Ovary (tissue), 9 donors: ENCODE data around the gene PRDM4. TPM values are rescaled to one million over a fixed set of nuclear protein-coding genes. Genes with fewer than 3 reads are reported as not detected.

ENCODE experiments used
- DNase-seq, 5 donors: peaks; one replicate each; pipeline ENCODE4 v3.0.0-alpha.2; 2019 to 2020
- H3K27ac ChIP-seq, 2 donors: fragments of 200-600 bp; one replicate each; pipeline versions ENCODE4 v1.5.1 to v1.8.0; 2019 to 2022
- H3K27me3 ChIP-seq: fragments of 200-600 bp; one replicate; pipeline ENCODE4 v1.8.0; 2022
- H3K36me3 ChIP-seq: fragments of 200-600 bp; sonication (generic); one replicate; pipeline ENCODE4 v1.5.1; 2019
- H3K4me1 ChIP-seq: one replicate; pipeline ENCODE4 v1.8.1; 2013; ENCODE audit warnings: mild to moderate bottlenecking, moderate library complexity; ENCODE audit not compliant: insufficient read depth
- H3K4me3 ChIP-seq: fragments of 200-600 bp; sonication (generic); one replicate; pipeline ENCODE4 v1.5.1; 2017
- H3K9me3 ChIP-seq, 2 donors: fragments of 200-600 bp in 1 of 2; sonication (generic) in 1 of 2; one replicate each; pipeline versions ENCODE4 v1.5.1 to v1.8.1; 2013 to 2019; ENCODE audit warnings: mild to moderate bottlenecking in 1 of 2, moderate library complexity in 1 of 2
- CTCF ChIP-seq, 3 donors: fragments of 450-650 bp in 2 of 3; fragments of 200-600 bp in 1 of 3; IDR thresholded peaks; one replicate each; pipeline versions ENCODE4 v1.5.1 to v1.8.0; 2016 to 2022; ENCODE audit warnings: antibody characterized with exemption in 3 of 3, mild to moderate bottlenecking in 1 of 3
- EP300 ChIP-seq: sonication (generic); formaldehyde crosslinking; IDR thresholded peaks from one replicate; pipeline ENCODE4 v1.6.1; 2017; ENCODE audit warnings: antibody characterized with exemption
- POLR2A ChIP-seq: fragments of 450-650 bp; IDR thresholded peaks from one replicate; pipeline ENCODE4 v1.6.1; 2017; ENCODE audit warnings: antibody characterized with exemption, mild to moderate bottlenecking, moderate library complexity
- WGBS, 3 donors: extraction: QIAGEN DNeasy Blood & Tissue Kit in 1 of 3; methylation state at CpG; one replicate each; pipeline versions ENCODE4 v1.1.5 to v1.1.7; 2013 to 2017; 5-methylcytosine and 5-hydroxymethylcytosine counted together
- intact Hi-C, 4 donors: fragments of 100-400 bp; cut with DNase I; formaldehyde crosslinking; loops; one replicate each; pipeline versions ENCODE4 v1.11.0 to v1.15.1; 2022 to 2023
- polyA plus RNA-seq, 2 donors: library from polyadenylated mRNA; stranded (reverse); fragments of 200-250 nt in 1 of 2; fragments of 350-450 nt in 1 of 2; fragmentation: Illumina TruSeq in 1 of 2; extraction: RNeasy Lipid Tissue Mini Kit (QIAGEN cat#74804) in 1 of 2; gene quantifications; one replicate each; pipeline ENCODE4 v1.2.3, GENCODE V29; 2013 to 2014
- total RNA-seq, 7 donors: library from RNA; depleted of rRNA in 2 of 7; stranded (reverse); fragments of >200 nt in 2 of 7; fragmentation: NEBNext Ultra II Directional in 3 of 7; extraction: Animal tissue kit (Norgen Biotek cat#: 25700) in 3 of 7; gene quantifications; one replicate each; pipeline versions ENCODE4 v1.1.0 to v1.2.4, GENCODE V29; 2016 to 2023
- donor health status: DM: no; HTN: no; CAD: no; lungs with moderate emphysema.
- donor health status: DM: no; HTN: no; CAD: no.
- donor health status: Bipolar disorder and iron deficiency.
- donor health status: DM: yes; HTN: yes; CAD: no.
- donor health status: DM: no; HTN: no; CAD: no.
- donor health status: DM: yes; HTN: yes; CAD: no.

Gene PRDM4
- total and polyA plus RNA-seq, 9 donors, result 14.4 to 30.3 (median 25.0) TPM

- no peak for DNase-seq
- no peak overlapping the region for H3K27ac ChIP-seq
- 0 to 83% (median 64%) methylated on average over 1 of the region's 1 CpG for WGBS, 3 donors
- intact Hi-C loops, result no loop called here
- no peaks in the 10 kb centered on the region for H3K27me3 ChIP-seq
- H3K4me1 ChIP-seq, result no peaks in the 10 kb centered on the region
- TF ChIP-seq EP300, result no peak
- no peak for TF ChIP-seq POLR2A
- TF ChIP-seq CTCF (IDR thresholded peaks at IDR 0.05), result no peak
- H3K36me3 ChIP-seq, result no peaks in the 10 kb centered on the region
- H3K4me3 ChIP-seq, result no peak overlapping the region
- no peaks in the 10 kb centered on the region for H3K9me3 ChIP-seq
Measured at GRCh38 chr12:107780298-107780697, 19.4 kb upstream of the PRDM4 start.

- TF ChIP-seq EP300, result no peak
- TF ChIP-seq POLR2A, result no peak
- TF ChIP-seq CTCF (IDR thresholded peaks at IDR 0.05), result no peak
- Histone ChIP-seq H3K36me3 (no peaks in the 10 kb centered on the region), H3K27me3 (no peaks in the 10 kb centered on the region), H3K4me1 (no peaks in the 10 kb centered on the region), H3K9me3 (no peaks in the 10 kb centered on the region), H3K27ac (no peak overlapping the region), H3K4me3 (no peak overlapping the region)
- intact Hi-C loops, result no loop called here
- WGBS, 3 donors, result 75 to 82% (median 77%) methylated on average over 7 of the region's 7 CpGs
- no peak for DNase-seq
Measured at GRCh38 chr12:107779077-107779831, 18.3 kb upstream of the PRDM4 start.

- no peak overlapping the region for H3K27ac ChIP-seq
- WGBS, 3 donors, result 54 to 66% (median 58%) methylated on average over 11 of the region's 11 CpGs
- no peaks in the 10 kb centered on the region for H3K4me1 ChIP-seq
- H3K27me3 ChIP-seq, result no peaks in the 10 kb centered on the region
- intact Hi-C loops, result no loop called here
- no peaks in the 10 kb centered on the region for H3K36me3 ChIP-seq
- no peak for DNase-seq
- TF ChIP-seq CTCF (IDR thresholded peaks at IDR 0.05) (no peak), POLR2A (no peak), EP300 (no peak)
- no peak overlapping the region for H3K4me3 ChIP-seq
- H3K9me3 ChIP-seq, result no peaks in the 10 kb centered on the region
Measured at GRCh38 chr12:107778383-107779025, 17.6 kb upstream of the PRDM4 start.

DNA sequence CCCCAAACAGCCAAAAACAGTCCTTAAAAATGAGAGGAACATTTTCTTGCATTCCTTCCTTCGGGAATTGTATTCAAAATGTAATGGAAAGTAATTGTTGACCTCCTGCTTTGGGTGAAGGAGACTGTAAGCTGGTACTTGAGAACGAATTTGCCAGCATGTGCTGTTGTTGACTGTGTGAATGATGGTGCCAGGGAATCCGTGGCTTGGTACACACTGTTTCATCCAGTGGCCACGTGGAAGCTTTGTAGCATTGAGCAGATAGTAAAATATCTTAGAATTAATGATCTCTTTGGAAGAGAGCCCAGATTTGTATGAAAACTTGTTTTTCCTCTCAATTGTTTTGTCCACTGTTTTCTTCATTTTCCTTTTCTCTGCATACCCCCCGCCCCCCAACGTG is 15.2 kb upstream of the PRDM4 start:
- H3K27me3 ChIP-seq, result no peaks in the 10 kb centered on the region
- H3K4me1 ChIP-seq, result no peaks in the 10 kb centered on the region
- TF ChIP-seq POLR2A (no peak), EP300 (no peak), CTCF (IDR thresholded peaks at IDR 0.05) (no peak)
- no peaks in the 10 kb centered on the region for H3K9me3 ChIP-seq
- no peak for DNase-seq
- H3K4me3 ChIP-seq, result no peak overlapping the region
- no peaks in the 10 kb centered on the region for H3K36me3 ChIP-seq
- no peak overlapping the region for H3K27ac ChIP-seq
- WGBS, 3 donors, result 23 to 40% (median 33%) methylated on average over 6 of the region's 6 CpGs
- intact Hi-C loops, result no loop called here
